HepG2 (cell line): Measurements from ENCODE around the gene KRTAP23-1. TPM values are rescaled to one million over a fixed set of nuclear protein-coding genes. Genes with fewer than 3 reads are reported as not detected.

Source experiments
- ATAC-seq: fragments of 200-7000 bp; cut with Tn5 transposase; 3 replicates; pipeline ENCODE4 v1.9.1; 2020; ENCODE audit warnings: mild to moderate bottlenecking, moderate library complexity
- BruUV-seq: library from RNA; stranded (reverse); fragments of 400-500 nt; replicated peaks from 2 replicates; lab custom pipeline; 2021; lab: Mats Ljungman, UMichigan
- CTCF ChIA-PET: fragments of 300-600 bp; formaldehyde crosslinking; extraction: SDS; loops from one replicate; lab custom pipeline; 2021; ENCODE audit warnings: low total read pairs, inconsistent platforms, low intra/inter-chr PET ratio; lab: Yijun Ruan, JAX
- POLR2A ChIA-PET: fragments of 350-600 bp; sonication (Branson Sonifier 250); formaldehyde crosslinking; loops from one replicate; lab custom pipeline; 2020; ENCODE audit warnings: antibody characterized with exemption, inconsistent platforms; lab: Yijun Ruan, JAX
- DNase-seq: peaks from one replicate; pipeline ENCODE4 v3.0.0-alpha.2; 2015; ENCODE audit warnings: low spot score
- FAIRE-seq: peaks from 3 replicates; lab custom pipeline; 2011; peaks lifted over from hg19 to GRCh38; lab: Jason Lieb, UNC
- H2AFZ ChIP-seq: one replicate; pipeline ENCODE4 v1.6.1; 2011; ENCODE audit warnings: low read length, inconsistent platforms
- H3K27ac ChIP-seq: fragments of 300-600 bp; 3 replicates; pipeline ENCODE4 v1.8.0; 2011; ENCODE audit warnings: mixed run types, mild to moderate bottlenecking, mixed read lengths, low read length, inconsistent platforms; ENCODE audit not compliant: insufficient read depth; ENCODE audit errors: extremely low read length
- H3K27me3 ChIP-seq, 2 experiments: fragments of 200-600 bp in 1 of 2; 2 replicates in 1 of 2; 3 replicates in 1 of 2; pipeline versions ENCODE4 v1.6.0 to v1.8.0; 2011; ENCODE audit warnings: low read length in 2 of 2, mild to moderate bottlenecking in 2 of 2, moderate library complexity in 2 of 2, inconsistent platforms in 1 of 2; ENCODE audit not compliant: insufficient read depth in 2 of 2, control insufficient read depth in 1 of 2
- H3K36me3 ChIP-seq, 2 experiments: fragments of 200-600 bp in 1 of 2; replicated peaks in 1 of 2; 2 replicates in 1 of 2; 3 replicates in 1 of 2; pipeline versions ENCODE4 v1.5.1 to v1.8.0; 2011; ENCODE audit warnings: low read length in 2 of 2, inconsistent platforms in 1 of 2; ENCODE audit not compliant: insufficient read depth in 2 of 2, control insufficient read depth in 1 of 2
- H3K4me1 ChIP-seq: 2 replicates; pipeline ENCODE4 v1.5.1; 2012; ENCODE audit warnings: low read length, inconsistent platforms; ENCODE audit not compliant: insufficient read depth
- H3K4me2 ChIP-seq: 2 replicates; pipeline ENCODE4 v1.6.0; 2011; ENCODE audit warnings: low read depth, low read length, inconsistent platforms
- H3K4me3 ChIP-seq, 3 experiments: fragments of 200-600 bp in 1 of 3; sonication (generic), shearing (Covaris generic) in 1 of 3; replicated peaks in 1 of 3; 2 replicates each; pipeline ENCODE4 v1.5.1; 2011 to 2016; ENCODE audit warnings: low read length in 3 of 3, inconsistent platforms in 2 of 3, low read depth in 2 of 3, mild to moderate bottlenecking in 2 of 3, control low read depth in 1 of 3, mixed read lengths in 1 of 3; ENCODE audit not compliant: insufficient read depth in 1 of 3
- H3K79me2 ChIP-seq: one replicate; pipeline ENCODE4 v1.6.1; 2011; ENCODE audit warnings: low read length, inconsistent platforms; ENCODE audit not compliant: insufficient read depth
- H3K9ac ChIP-seq: 2 replicates; pipeline ENCODE4 v1.6.0; 2011; ENCODE audit warnings: mild to moderate bottlenecking, low read depth, low read length, inconsistent platforms; ENCODE audit not compliant: insufficient read depth
- H3K9me3 ChIP-seq: 2 replicates; pipeline ENCODE4 v1.5.1; 2012; ENCODE audit warnings: mild to moderate bottlenecking, low read length
- H4K20me1 ChIP-seq: 2 replicates; pipeline ENCODE4 v1.6.0; 2011; ENCODE audit warnings: inconsistent platforms, mild to moderate bottlenecking, low read length, moderate library complexity; ENCODE audit not compliant: insufficient read depth
- EP300 ChIP-seq, 3 experiments: sonication (generic) in 1 of 3; formaldehyde crosslinking in 1 of 3; IDR thresholded peaks; 2 replicates each; pipeline versions ENCODE4 v1.5.1 to v1.6.1; 2011 to 2020; ENCODE audit warnings: low read depth in 2 of 3, low read length in 2 of 3, borderline replicate concordance in 1 of 3, improper control_type of control experiment in 1 of 3, mild to moderate bottlenecking in 1 of 3, missing genetic modification reagents in 1 of 3, moderate library complexity in 1 of 3
- FIP1L1 ChIP-seq: fragments of 200-400 bp; formaldehyde crosslinking; IDR thresholded peaks from 2 replicates; pipeline ENCODE4 v1.6.1; 2018; ENCODE audit warnings: low read depth, mild to moderate bottlenecking, low read length, moderate library complexity, borderline replicate concordance; ENCODE audit not compliant: insufficient read depth
- HMG20A ChIP-seq: IDR thresholded peaks from 2 replicates; pipeline ENCODE4 v1.6.1; 2016; ENCODE audit warnings: borderline replicate concordance
- HNF4A ChIP-seq: sonication (generic); formaldehyde crosslinking; IDR thresholded peaks from 2 replicates; pipeline ENCODE4 v1.4.0; 2020; ENCODE audit warnings: missing genetic modification reagents
- SKIL ChIP-seq: sonication (generic); formaldehyde crosslinking; IDR thresholded peaks from 2 replicates; pipeline ENCODE4 v1.8.0; 2022; ENCODE audit warnings: missing genetic modification reagents, mild to moderate bottlenecking, moderate library complexity, borderline replicate concordance
- SP5 ChIP-seq: IDR thresholded peaks from 2 replicates; pipeline ENCODE4 v1.6.1; 2016; ENCODE audit warnings: low read depth, borderline replicate concordance
- ZFP1 ChIP-seq: IDR thresholded peaks from 2 replicates; pipeline ENCODE4 v1.6.1; 2016
- ZNF136 ChIP-seq: sonication (generic); formaldehyde crosslinking; IDR thresholded peaks from 2 replicates; pipeline ENCODE4 v1.8.1; 2022; ENCODE audit warnings: low read depth, mild to moderate bottlenecking, moderate library complexity, missing genetic modification reagents
- ZNF17 ChIP-seq: sonication (generic); formaldehyde crosslinking; IDR thresholded peaks from 2 replicates; pipeline ENCODE4 v1.5.0; 2020; ENCODE audit warnings: mild to moderate bottlenecking, missing genetic modification reagents
- ZNF33B ChIP-seq: sonication (generic); formaldehyde crosslinking; IDR thresholded peaks from 2 replicates; pipeline ENCODE4 v1.5.1; 2020; ENCODE audit warnings: mild to moderate bottlenecking, missing genetic modification reagents
- ZSCAN20 ChIP-seq: sonication (generic); formaldehyde crosslinking; IDR thresholded peaks from 2 replicates; pipeline ENCODE4 v1.4.0; 2020; ENCODE audit warnings: missing genetic modification reagents, mild to moderate bottlenecking, borderline replicate concordance
- WGBS: methylation state at CpG from one replicate; pipeline ENCODE4 v1.1.6; 2017; ENCODE audit warnings: low lambda C conversion rate; 5-methylcytosine and 5-hydroxymethylcytosine counted together
- in situ Hi-C: cut with HindIII; loops from 2 replicates; pipeline ENCODE4 v1.10.0; 2017; ENCODE audit warnings: low pct_unique_long_range_greater_than_20kb; ENCODE audit not compliant: extremely low pct_ligation_motif_present
- intact Hi-C: fragments of 100-400 bp; cut with micrococcal nuclease; formaldehyde crosslinking; loops from one replicate; pipeline ENCODE4 v1.10.0; 2022; ENCODE audit not compliant: unreplicated experiment
- polyA plus RNA-seq, 8 experiments: library from polyadenylated mRNA; depleted of rRNA in 3 of 8; stranded (reverse) in 7 of 8; unstranded in 1 of 8; fragments of >200 nt; fragmentation: Illumina TruSeq in 4 of 8; extraction: Trizol in 4 of 8; gene quantifications; 2 replicates each; pipeline versions ENCODE4 v1.2.1 to v1.2.3, GENCODE V29; 2011 to 2016; ENCODE audit warnings: low read depth in 4 of 8, missing spikeins in 1 of 8, mixed read lengths in 1 of 8; ENCODE audit not compliant: insufficient read depth in 1 of 8
- total RNA-seq, 5 experiments: library from RNA; depleted of rRNA; stranded (reverse); fragments of >200 nt; fragmentation: Illumina TruSeq; extraction: Trizol; gene quantifications; 2 replicates each; pipeline ENCODE4 v1.2.3, GENCODE V29; 2016; ENCODE audit warnings: low read depth in 1 of 5
- TF ChIP-seq, protein P1 (sequence below), 2 experiments: sonication (generic) in 1 of 2; formaldehyde crosslinking in 1 of 2; IDR thresholded peaks; 2 replicates each; pipeline versions ENCODE4 v1.4.0 to v1.6.1; 2018 to 2020; ENCODE audit warnings: missing genetic modification reagents in 2 of 2, borderline replicate concordance in 1 of 2, low read depth in 1 of 2, mild to moderate bottlenecking in 1 of 2, missing biosample characterization in 1 of 2
- TF ChIP-seq, protein P2 (sequence below): sonication (generic); formaldehyde crosslinking; IDR thresholded peaks from 2 replicates; pipeline ENCODE4 v1.4.0; 2020; ENCODE audit warnings: missing genetic modification reagents

The KRTAP23-1 gene
- total and polyA plus RNA-seq, 2 of the 13 experiments (the other 11 are each of a cell fraction or from before 2014, with no cell fraction given): not detected

GRCh38 chr21:30332681-30333080 lies 15.7 kb downstream of the KRTAP23-1 start (continued):
- no peak for TF ChIP-seq EP300 (IDR thresholded peaks at IDR 0.05; ENCODE audit: low read depth in 2 of 2, low read length in 2 of 2)
- TF ChIP-seq EP300 (CRISPR knock-in tag; IDR thresholded peaks at IDR 0.05; ENCODE audit: borderline replicate concordance): no peak
- no peak for TF ChIP-seq SP5
- no peak for TF ChIP-seq HMG20A (CRISPR knock-in tag)
- TF ChIP-seq SKIL (CRISPR knock-in tag): no peak
- TF ChIP-seq ZSCAN20: no peak
- TF ChIP-seq, all 625 proteins: peak for 0

DNA sequence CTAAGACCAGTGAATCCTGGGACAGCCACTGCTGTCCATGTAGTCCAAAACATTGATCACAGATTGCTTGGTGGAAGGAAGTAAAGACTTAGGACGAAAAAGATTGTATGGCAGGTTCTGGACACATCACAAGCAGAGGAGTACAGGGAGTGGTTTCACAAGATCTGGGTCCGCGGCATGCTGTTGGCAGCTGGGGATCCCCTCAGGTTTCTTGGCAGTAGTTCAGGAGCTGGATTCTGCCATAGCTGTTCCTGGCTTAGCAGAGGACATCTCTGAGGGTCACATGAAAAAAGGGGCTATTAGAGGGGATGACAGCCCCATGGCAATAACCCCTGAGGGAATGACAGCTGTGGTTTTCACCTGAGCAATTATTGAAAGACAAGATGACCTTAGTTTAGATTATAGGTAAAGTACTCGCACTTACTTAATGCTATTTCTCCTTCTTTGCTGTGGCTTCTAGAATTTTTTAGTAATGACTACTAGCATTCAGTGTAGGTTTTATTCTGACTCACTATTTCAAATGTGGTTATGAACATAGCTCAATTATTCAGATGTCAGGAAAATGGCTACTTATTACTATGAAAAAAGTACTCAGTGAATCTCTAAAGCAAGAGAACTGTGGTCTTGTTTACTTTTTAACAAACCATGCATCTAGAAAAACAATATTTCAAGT lies 19.1 kb downstream of the KRTAP23-1 start:
- FAIRE-seq: no peak
- 0% methylated on average over 4 of the region's 4 CpGs for WGBS
- ChIA-PET CTCF (no interaction called here), POLR2A (no interaction called here)
- no peaks in the 10 kb centered on the region for H3K27me3 ChIP-seq
- H3K9ac ChIP-seq: no peak overlapping the region
- H3K4me3 ChIP-seq: no peak overlapping the region
- H3K4me2 ChIP-seq: no peak overlapping the region
- no peak overlapping the region for H3K27ac ChIP-seq
- no peak overlapping the region for H2AFZ ChIP-seq
- H3K36me3 ChIP-seq: no peaks in the 10 kb centered on the region
- H4K20me1 ChIP-seq: no peaks in the 10 kb centered on the region
- no TSS peak for BruUV-seq
- H3K9me3 ChIP-seq: peaks cover 91% of the 10 kb centered on the region
- in situ Hi-C loops: loop anchor here (25.0 kb wide), 1 partner anchor 758 kb away; no protein-coding TSS in a partner anchor
- ATAC-seq: no peak
- no peak for DNase-seq
- H3K79me2 ChIP-seq: no peaks in the 10 kb centered on the region
- no peaks in the 10 kb centered on the region for H3K4me1 ChIP-seq
- intact Hi-C loops: no loop called here
- no peak for TF ChIP-seq ZFP1
- no peak for TF ChIP-seq FIP1L1
- TF ChIP-seq ZNF33B (CRISPR knock-in tag): no peak
- no peak for TF ChIP-seq ZNF17 (CRISPR knock-in tag)
- TF ChIP-seq HNF4A: no peak
- no peak for TF ChIP-seq ZNF136 (CRISPR knock-in tag)
- TF ChIP-seq, protein P1, sequence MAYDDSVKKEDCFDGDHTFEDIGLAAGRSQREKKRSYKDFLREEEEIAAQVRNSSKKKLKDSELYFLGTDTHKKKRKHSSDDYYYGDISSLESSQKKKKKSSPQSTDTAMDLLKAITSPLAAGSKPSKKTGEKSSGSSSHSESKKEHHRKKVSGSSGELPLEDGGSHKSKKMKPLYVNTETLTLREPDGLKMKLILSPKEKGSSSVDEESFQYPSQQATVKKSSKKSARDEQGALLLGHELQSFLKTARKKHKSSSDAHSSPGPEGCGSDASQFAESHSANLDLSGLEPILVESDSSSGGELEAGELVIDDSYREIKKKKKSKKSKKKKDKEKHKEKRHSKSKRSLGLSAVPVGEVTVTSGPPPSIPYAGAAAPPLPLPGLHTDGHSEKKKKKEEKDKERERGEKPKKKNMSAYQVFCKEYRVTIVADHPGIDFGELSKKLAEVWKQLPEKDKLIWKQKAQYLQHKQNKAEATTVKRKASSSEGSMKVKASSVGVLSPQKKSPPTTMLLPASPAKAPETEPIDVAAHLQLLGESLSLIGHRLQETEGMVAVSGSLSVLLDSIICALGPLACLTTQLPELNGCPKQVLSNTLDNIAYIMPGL (CRISPR knock-in tag; IDR thresholded peaks at IDR 0.05; ENCODE audit: borderline replicate concordance in 1 of 2, low read depth in 1 of 2): no peak
- TF ChIP-seq, protein P2, sequence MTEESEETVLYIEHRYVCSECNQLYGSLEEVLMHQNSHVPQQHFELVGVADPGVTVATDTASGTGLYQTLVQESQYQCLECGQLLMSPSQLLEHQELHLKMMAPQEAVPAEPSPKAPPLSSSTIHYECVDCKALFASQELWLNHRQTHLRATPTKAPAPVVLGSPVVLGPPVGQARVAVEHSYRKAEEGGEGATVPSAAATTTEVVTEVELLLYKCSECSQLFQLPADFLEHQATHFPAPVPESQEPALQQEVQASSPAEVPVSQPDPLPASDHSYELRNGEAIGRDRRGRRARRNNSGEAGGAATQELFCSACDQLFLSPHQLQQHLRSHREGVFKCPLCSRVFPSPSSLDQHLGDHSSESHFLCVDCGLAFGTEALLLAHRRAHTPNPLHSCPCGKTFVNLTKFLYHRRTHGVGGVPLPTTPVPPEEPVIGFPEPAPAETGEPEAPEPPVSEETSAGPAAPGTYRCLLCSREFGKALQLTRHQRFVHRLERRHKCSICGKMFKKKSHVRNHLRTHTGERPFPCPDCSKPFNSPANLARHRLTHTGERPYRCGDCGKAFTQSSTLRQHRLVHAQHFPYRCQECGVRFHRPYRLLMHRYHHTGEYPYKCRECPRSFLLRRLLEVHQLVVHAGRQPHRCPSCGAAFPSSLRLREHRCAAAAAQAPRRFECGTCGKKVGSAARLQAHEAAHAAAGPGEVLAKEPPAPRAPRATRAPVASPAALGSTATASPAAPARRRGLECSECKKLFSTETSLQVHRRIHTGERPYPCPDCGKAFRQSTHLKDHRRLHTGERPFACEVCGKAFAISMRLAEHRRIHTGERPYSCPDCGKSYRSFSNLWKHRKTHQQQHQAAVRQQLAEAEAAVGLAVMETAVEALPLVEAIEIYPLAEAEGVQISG: no peak
